A549 (cell line): ENCODE results near the gene MPPED2.

Experiments used
- EP300 ChIP-seq, 2 experiments: fragments of >200 bp; sonication (Bioruptor Twin); formaldehyde crosslinking; IDR thresholded peaks; 2 replicates in 1 of 2; 3 replicates in 1 of 2; pipeline ENCODE4 v1.6.1; 2016 to 2017
- KDM1A ChIP-seq: fragments of 200-600 bp; sonication (generic); IDR thresholded peaks from 2 replicates; pipeline ENCODE4 v1.6.1; 2016; ENCODE audit warnings: low read depth, mild to moderate bottlenecking
- POLR2A ChIP-seq: IDR thresholded peaks from 2 replicates; pipeline ENCODE4 v1.6.1; 2012; ENCODE audit warnings: mild to moderate bottlenecking, low read length
- TP53 ChIP-seq: fragments of 250-450 bp; sonication (Bioruptor Pico); IDR thresholded peaks from 2 replicates; pipeline ENCODE4 v1.5.0; 2021; ENCODE audit warnings: mild to moderate bottlenecking, moderate library complexity
- TF ChIP-seq, protein P1 (sequence below): fragments of >200 bp; sonication (Bioruptor Twin); formaldehyde crosslinking; IDR thresholded peaks from 3 replicates; pipeline ENCODE4 v1.5.1; 2016

DNA sequence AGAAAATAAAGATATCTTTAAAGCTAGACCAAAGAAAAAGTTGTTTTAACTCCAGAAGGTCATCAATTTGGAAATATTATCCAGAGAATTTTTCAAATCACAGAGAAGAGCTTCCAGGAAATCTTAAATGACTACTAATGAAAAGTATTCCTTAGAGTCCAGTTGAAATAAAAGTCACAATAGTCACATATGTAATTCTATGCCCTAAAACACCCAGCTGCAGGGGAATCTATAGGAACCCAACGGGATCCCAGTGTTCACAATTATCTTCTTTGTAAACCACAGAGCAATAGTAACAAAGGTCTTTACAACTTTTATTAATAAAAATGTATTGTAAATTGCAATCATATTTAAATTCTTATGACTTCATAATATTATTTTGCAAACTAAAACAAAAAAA, 27.1 kb downstream of the MPPED2 start:
- TF ChIP-seq, protein P1, sequence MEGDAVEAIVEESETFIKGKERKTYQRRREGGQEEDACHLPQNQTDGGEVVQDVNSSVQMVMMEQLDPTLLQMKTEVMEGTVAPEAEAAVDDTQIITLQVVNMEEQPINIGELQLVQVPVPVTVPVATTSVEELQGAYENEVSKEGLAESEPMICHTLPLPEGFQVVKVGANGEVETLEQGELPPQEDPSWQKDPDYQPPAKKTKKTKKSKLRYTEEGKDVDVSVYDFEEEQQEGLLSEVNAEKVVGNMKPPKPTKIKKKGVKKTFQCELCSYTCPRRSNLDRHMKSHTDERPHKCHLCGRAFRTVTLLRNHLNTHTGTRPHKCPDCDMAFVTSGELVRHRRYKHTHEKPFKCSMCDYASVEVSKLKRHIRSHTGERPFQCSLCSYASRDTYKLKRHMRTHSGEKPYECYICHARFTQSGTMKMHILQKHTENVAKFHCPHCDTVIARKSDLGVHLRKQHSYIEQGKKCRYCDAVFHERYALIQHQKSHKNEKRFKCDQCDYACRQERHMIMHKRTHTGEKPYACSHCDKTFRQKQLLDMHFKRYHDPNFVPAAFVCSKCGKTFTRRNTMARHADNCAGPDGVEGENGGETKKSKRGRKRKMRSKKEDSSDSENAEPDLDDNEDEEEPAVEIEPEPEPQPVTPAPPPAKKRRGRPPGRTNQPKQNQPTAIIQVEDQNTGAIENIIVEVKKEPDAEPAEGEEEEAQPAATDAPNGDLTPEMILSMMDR: no peak
- TF ChIP-seq POLR2A: no peak
- TF ChIP-seq KDM1A: no peak
- TF ChIP-seq EP300 (IDR thresholded peaks at IDR 0.05): no peak
- TF ChIP-seq TP53 (CRISPR knock-in tag): no peak
